Measurements from ENCODE around the gene KRT74.

Gene KRT74

GRCh38 chr12:52573743-52574142, at the start of gene KRT74:
Gene KRT74, minus strand, starts transcription at chr12:52573843. Its CDS starts 66 bp downstream, at chr12:52573777.
- no peak for DNase-seq (ENCODE audit: low read depth in 1 of 2, low spot score in 1 of 2)

- no peak for DNase-seq (ENCODE audit: low read depth in 1 of 2, low spot score in 1 of 2)
Measured at GRCh38 chr12:52622349-52622748, 48.7 kb upstream of the KRT74 start.

- no peak for DNase-seq (ENCODE audit: low read depth in 1 of 2, low spot score in 1 of 2)
Measured at GRCh38 chr12:52618866-52619265, 45.2 kb upstream of the KRT74 start.

- DNase-seq (ENCODE audit: low read depth in 1 of 2, low spot score in 1 of 2), result no peak
Measured at GRCh38 chr12:52618216-52618615, 44.6 kb upstream of the KRT74 start, which contains the start of gene KRT73. Gene KRT73, minus strand, starts transcription at chr12:52618559. Its CDS starts 35 bp downstream, at chr12:52618524.

- DNase-seq (ENCODE audit: low read depth in 1 of 2, low spot score in 1 of 2), result no peak
Measured at GRCh38 chr12:52617403-52617785, 43.8 kb upstream of the KRT74 start.

GRCh38 chr12:52616680-52617402, 43.2 kb upstream of the KRT74 start:
- DNase-seq (ENCODE audit: low read depth in 1 of 2, low spot score in 1 of 2), result no peak

- no peak for DNase-seq (ENCODE audit: low read depth in 1 of 2, low spot score in 1 of 2)
Measured at GRCh38 chr12:52615912-52616311, 42.3 kb upstream of the KRT74 start.

GRCh38 chr12:52615208-52615868, 41.7 kb upstream of the KRT74 start:
- DNase-seq (ENCODE audit: low read depth in 1 of 2, low spot score in 1 of 2), result no peak

- DNase-seq (ENCODE audit: low read depth in 1 of 2, low spot score in 1 of 2), result no peak
Measured at GRCh38 chr12:52614381-52615207, 41.0 kb upstream of the KRT74 start.

- DNase-seq (ENCODE audit: low read depth in 1 of 2, low spot score in 1 of 2), result no peak
Measured at GRCh38 chr12:52613384-52614030, 39.9 kb upstream of the KRT74 start.

GRCh38 chr12:52612431-52613383, 39.1 kb upstream of the KRT74 start:
- DNase-seq (ENCODE audit: low read depth in 1 of 2, low spot score in 1 of 2), result no peak

- no peak for DNase-seq (ENCODE audit: low read depth in 1 of 2, low spot score in 1 of 2)
Measured at GRCh38 chr12:52611080-52611468, 37.4 kb upstream of the KRT74 start.

- DNase-seq (ENCODE audit: low read depth in 1 of 2, low spot score in 1 of 2), result no peak
Measured at GRCh38 chr12:52608826-52609630, 35.4 kb upstream of the KRT74 start.

- DNase-seq (ENCODE audit: low read depth in 1 of 2, low spot score in 1 of 2), result no peak
Measured at GRCh38 chr12:52608161-52608560, 34.5 kb upstream of the KRT74 start.

- DNase-seq (ENCODE audit: low read depth in 1 of 2, low spot score in 1 of 2), result no peak
Measured at GRCh38 chr12:52607314-52607713, 33.7 kb upstream of the KRT74 start.

GRCh38 chr12:52606581-52607218, 33.1 kb upstream of the KRT74 start:
- no peak for DNase-seq (ENCODE audit: low read depth in 1 of 2, low spot score in 1 of 2)

- no peak for DNase-seq (ENCODE audit: low read depth in 1 of 2, low spot score in 1 of 2)
Measured at GRCh38 chr12:52606096-52606495, 32.5 kb upstream of the KRT74 start.

- DNase-seq (ENCODE audit: low read depth in 1 of 2, low spot score in 1 of 2), result no peak
Measured at GRCh38 chr12:52605542-52605941, 31.9 kb upstream of the KRT74 start.

GRCh38 chr12:52604859-52605258, 31.2 kb upstream of the KRT74 start:
- DNase-seq (ENCODE audit: low read depth in 1 of 2, low spot score in 1 of 2), result no peak

All from stimulated activated CD4-positive, alpha-beta T cell treated with anti-CD3 and anti-CD28 coated beads, Interleukin-15, amount 100 ng/mL, for 1 hour (primary cell).